Hematopoietic multipotent progenitor cell treated with erythropoietin and hydrocortisone succinate and interleukin-3 and kit ligand, for 8 days (in vitro differentiated cells): ENCODE results near the gene WFDC1.

Experiments used
- DNase-seq: peaks from one replicate; pipeline ENCODE4 v3.0.0-alpha.2; 2015

The WFDC1 gene

GRCh38 chr16:84294531-84295142 lies at the start of gene WFDC1:
Gene WFDC1 (plus strand): TSS chr16:84294878. CDS start chr16:84294972, 94 bp downstream.
- DNase-seq: no peak

GRCh38 chr16:84245956-84246678 lies 48.6 kb upstream of the WFDC1 start:
- DNase-seq: no peak

- no peak for DNase-seq
Measured at GRCh38 chr16:84246679-84247077, 48.0 kb upstream of the WFDC1 start.

GRCh38 chr16:84247331-84247730 lies 47.3 kb upstream of the WFDC1 start:
- DNase-seq: no peak

- no peak for DNase-seq
Measured at GRCh38 chr16:84247844-84248243, 46.8 kb upstream of the WFDC1 start.

GRCh38 chr16:84252184-84252583 lies 42.5 kb upstream of the WFDC1 start:
- no peak for DNase-seq

- no peak for DNase-seq
Measured at GRCh38 chr16:84253173-84253572, 41.5 kb upstream of the WFDC1 start.

GRCh38 chr16:84254062-84254461 lies 40.6 kb upstream of the WFDC1 start:
- no peak for DNase-seq

GRCh38 chr16:84255050-84255810 lies 39.4 kb upstream of the WFDC1 start:
- DNase-seq: no peak

GRCh38 chr16:84258266-84258665 lies 36.4 kb upstream of the WFDC1 start:
- no peak for DNase-seq

GRCh38 chr16:84259691-84260090 lies 35.0 kb upstream of the WFDC1 start:
- no peak for DNase-seq

- no peak for DNase-seq
Measured at GRCh38 chr16:84260766-84261554, 33.7 kb upstream of the WFDC1 start.

GRCh38 chr16:84262031-84262430 lies 32.6 kb upstream of the WFDC1 start:
- DNase-seq: no peak

- DNase-seq: no peak
Measured at GRCh38 chr16:84262939-84263338, 31.7 kb upstream of the WFDC1 start.

GRCh38 chr16:84266451-84266850 lies 28.2 kb upstream of the WFDC1 start:
- peak; percentile 71 for DNase-seq

GRCh38 chr16:84267380-84267779 lies 27.3 kb upstream of the WFDC1 start:
- DNase-seq: no peak

GRCh38 chr16:84268291-84269040 lies 26.2 kb upstream of the WFDC1 start:
- DNase-seq: no peak

GRCh38 chr16:84270071-84270470 lies 24.6 kb upstream of the WFDC1 start:
- DNase-seq: no peak

- DNase-seq: no peak
Measured at GRCh38 chr16:84270531-84270930, 24.1 kb upstream of the WFDC1 start.

GRCh38 chr16:84271037-84271436 lies 23.6 kb upstream of the WFDC1 start:
- no peak for DNase-seq

GRCh38 chr16:84271866-84272265 lies 22.8 kb upstream of the WFDC1 start:
- no peak for DNase-seq

- DNase-seq: no peak
Measured at GRCh38 chr16:84272740-84273320, 21.8 kb upstream of the WFDC1 start.
